HepG2 (cell line): ENCODE results near the gene KIF23. TPM values are rescaled to one million over a fixed set of nuclear protein-coding genes. Genes with fewer than 3 reads are reported as not detected.

ENCODE experiments used
- ADNP ChIP-seq: sonication (generic); formaldehyde crosslinking; IDR thresholded peaks from 2 replicates; pipeline ENCODE4 v1.4.0; 2020; ENCODE audit warnings: missing genetic modification reagents
- DMAP1 ChIP-seq: IDR thresholded peaks from 2 replicates; pipeline ENCODE4 v1.6.1; 2016
- DR1 ChIP-seq: sonication (generic); formaldehyde crosslinking; IDR thresholded peaks from 2 replicates; pipeline ENCODE4 v1.8.0; 2021; ENCODE audit warnings: mild to moderate bottlenecking, missing genetic modification reagents, inconsistent platforms
- ERF ChIP-seq: IDR thresholded peaks from 2 replicates; pipeline ENCODE4 v1.6.1; 2018; ENCODE audit warnings: missing biosample characterization, missing genetic modification reagents
- GZF1 ChIP-seq: sonication (generic); formaldehyde crosslinking; IDR thresholded peaks from 2 replicates; pipeline ENCODE4 v1.5.1; 2020; ENCODE audit warnings: mild to moderate bottlenecking, missing genetic modification reagents
- HNRNPK ChIP-seq: fragments of 200-400 bp; formaldehyde crosslinking; IDR thresholded peaks from 2 replicates; pipeline ENCODE4 v1.6.1; 2018; ENCODE audit warnings: low read length, low read depth, moderate library complexity, mild to moderate bottlenecking; ENCODE audit not compliant: poor library complexity, severe bottlenecking
- KLF11 ChIP-seq: IDR thresholded peaks from 2 replicates; pipeline ENCODE4 v1.6.1; 2016; ENCODE audit warnings: missing compliant biosample characterization
- MTA1 ChIP-seq: sonication (generic); formaldehyde crosslinking; IDR thresholded peaks from 2 replicates; pipeline ENCODE4 v1.4.0; 2020; ENCODE audit warnings: missing genetic modification reagents, mild to moderate bottlenecking, borderline replicate concordance
- YEATS2 ChIP-seq: sonication (generic); formaldehyde crosslinking; IDR thresholded peaks from 2 replicates; pipeline ENCODE4 v1.4.0; 2020; ENCODE audit warnings: missing genetic modification reagents, borderline replicate concordance
- ZKSCAN5 ChIP-seq: sonication (generic); formaldehyde crosslinking; IDR thresholded peaks from 2 replicates; pipeline ENCODE4 v1.5.1; 2020; ENCODE audit warnings: mild to moderate bottlenecking, missing genetic modification reagents
- ZNF230 ChIP-seq: sonication (generic); formaldehyde crosslinking; IDR thresholded peaks from 2 replicates; pipeline ENCODE4 v1.4.0; 2020; ENCODE audit warnings: mild to moderate bottlenecking, missing genetic modification reagents
- ZNF382 ChIP-seq: sonication (generic); formaldehyde crosslinking; IDR thresholded peaks from 2 replicates; pipeline ENCODE4 v1.5.0; 2020; ENCODE audit warnings: missing genetic modification reagents, mild to moderate bottlenecking, borderline replicate concordance
- ZNF574 ChIP-seq: sonication (generic); formaldehyde crosslinking; IDR thresholded peaks from 2 replicates; pipeline ENCODE4 v1.4.0; 2020; ENCODE audit warnings: missing genetic modification reagents
- ZNF816 ChIP-seq: sonication (generic); formaldehyde crosslinking; IDR thresholded peaks from 2 replicates; pipeline ENCODE4 v1.8.0; 2022; ENCODE audit warnings: missing genetic modification reagents, mild to moderate bottlenecking, borderline replicate concordance
- polyA plus RNA-seq, 8 experiments: library from polyadenylated mRNA; depleted of rRNA in 3 of 8; stranded (reverse) in 7 of 8; unstranded in 1 of 8; fragments of >200 nt; fragmentation: Illumina TruSeq in 4 of 8; extraction: Trizol in 4 of 8; gene quantifications; 2 replicates each; pipeline versions ENCODE4 v1.2.1 to v1.2.3, GENCODE V29; 2011 to 2016; ENCODE audit warnings: low read depth in 4 of 8, missing spikeins in 1 of 8, mixed read lengths in 1 of 8; ENCODE audit not compliant: insufficient read depth in 1 of 8
- total RNA-seq, 5 experiments: library from RNA; depleted of rRNA; stranded (reverse); fragments of >200 nt; fragmentation: Illumina TruSeq; extraction: Trizol; gene quantifications; 2 replicates each; pipeline ENCODE4 v1.2.3, GENCODE V29; 2016; ENCODE audit warnings: low read depth in 1 of 5
- TF ChIP-seq, protein P1 (sequence below): sonication (generic); formaldehyde crosslinking; IDR thresholded peaks from one replicate; pipeline ENCODE4 v1.5.1; 2020; ENCODE audit warnings: mild to moderate bottlenecking, missing genetic modification reagents; ENCODE audit errors: not compliant biosample characterization

Gene KIF23
- total and polyA plus RNA-seq, 2 of the 13 experiments (the other 11 are each of a cell fraction or from before 2014, with no cell fraction given), result 11.3 to 38.1 TPM

DNA sequence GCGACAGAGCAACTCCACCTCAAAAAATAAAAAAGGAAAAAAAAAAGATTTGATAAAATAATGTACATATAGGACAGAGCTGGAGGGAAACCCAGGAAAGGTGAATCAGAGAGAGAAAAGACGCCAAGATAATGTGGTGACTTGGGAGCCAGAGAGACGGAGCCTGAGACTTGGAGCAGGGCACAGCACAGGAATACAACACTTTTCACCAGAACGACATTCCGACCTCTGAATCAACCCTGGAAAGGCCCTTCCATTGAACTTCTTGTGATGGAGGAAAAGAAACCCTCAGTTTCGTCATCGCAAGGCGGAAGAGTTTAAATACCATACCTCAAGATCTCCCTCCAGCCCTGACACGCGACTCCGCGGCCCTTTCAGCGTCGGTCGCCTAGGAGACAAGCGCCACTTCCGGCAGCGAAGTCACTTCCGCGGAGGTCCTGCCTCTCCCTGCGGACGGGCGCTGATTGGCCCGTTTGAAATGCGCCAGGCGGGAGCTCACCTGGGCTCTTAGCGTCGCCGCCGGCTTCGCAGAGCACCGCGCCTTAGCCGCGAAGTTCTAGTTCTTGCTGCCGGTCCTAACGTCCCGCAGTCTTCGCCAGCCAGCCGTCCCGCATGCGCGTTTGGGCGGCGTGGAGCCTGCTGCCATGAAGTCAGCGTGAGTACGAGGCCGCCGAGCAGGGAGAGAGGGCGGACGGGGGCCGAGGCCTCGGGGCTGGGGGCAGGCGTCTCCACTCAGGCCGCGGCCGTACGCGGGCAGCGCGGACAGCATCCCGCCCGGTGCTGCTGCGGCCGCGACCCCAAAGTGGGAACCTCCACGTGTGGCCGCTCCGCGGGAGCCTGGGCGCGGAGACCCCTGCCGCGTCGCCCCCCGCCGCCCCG lies at the start of gene KIF23 (continued):
- TF ChIP-seq ZNF574, result peak; percentile 86
- TF ChIP-seq ADNP (CRISPR knock-in tag), result no peak
- no peak; the same call in 1 of the 2 replicates for TF ChIP-seq ZNF230 (CRISPR knock-in tag)
- TF ChIP-seq DR1 (CRISPR knock-in tag), result peak; percentile 42; the same call in 1 of the 2 replicates
- TF ChIP-seq ZNF816 (CRISPR knock-in tag), result peak; percentile 58; the same call in 1 of the 2 replicates
- TF ChIP-seq KLF11 (CRISPR knock-in tag), result no peak
- TF ChIP-seq, protein P1, sequence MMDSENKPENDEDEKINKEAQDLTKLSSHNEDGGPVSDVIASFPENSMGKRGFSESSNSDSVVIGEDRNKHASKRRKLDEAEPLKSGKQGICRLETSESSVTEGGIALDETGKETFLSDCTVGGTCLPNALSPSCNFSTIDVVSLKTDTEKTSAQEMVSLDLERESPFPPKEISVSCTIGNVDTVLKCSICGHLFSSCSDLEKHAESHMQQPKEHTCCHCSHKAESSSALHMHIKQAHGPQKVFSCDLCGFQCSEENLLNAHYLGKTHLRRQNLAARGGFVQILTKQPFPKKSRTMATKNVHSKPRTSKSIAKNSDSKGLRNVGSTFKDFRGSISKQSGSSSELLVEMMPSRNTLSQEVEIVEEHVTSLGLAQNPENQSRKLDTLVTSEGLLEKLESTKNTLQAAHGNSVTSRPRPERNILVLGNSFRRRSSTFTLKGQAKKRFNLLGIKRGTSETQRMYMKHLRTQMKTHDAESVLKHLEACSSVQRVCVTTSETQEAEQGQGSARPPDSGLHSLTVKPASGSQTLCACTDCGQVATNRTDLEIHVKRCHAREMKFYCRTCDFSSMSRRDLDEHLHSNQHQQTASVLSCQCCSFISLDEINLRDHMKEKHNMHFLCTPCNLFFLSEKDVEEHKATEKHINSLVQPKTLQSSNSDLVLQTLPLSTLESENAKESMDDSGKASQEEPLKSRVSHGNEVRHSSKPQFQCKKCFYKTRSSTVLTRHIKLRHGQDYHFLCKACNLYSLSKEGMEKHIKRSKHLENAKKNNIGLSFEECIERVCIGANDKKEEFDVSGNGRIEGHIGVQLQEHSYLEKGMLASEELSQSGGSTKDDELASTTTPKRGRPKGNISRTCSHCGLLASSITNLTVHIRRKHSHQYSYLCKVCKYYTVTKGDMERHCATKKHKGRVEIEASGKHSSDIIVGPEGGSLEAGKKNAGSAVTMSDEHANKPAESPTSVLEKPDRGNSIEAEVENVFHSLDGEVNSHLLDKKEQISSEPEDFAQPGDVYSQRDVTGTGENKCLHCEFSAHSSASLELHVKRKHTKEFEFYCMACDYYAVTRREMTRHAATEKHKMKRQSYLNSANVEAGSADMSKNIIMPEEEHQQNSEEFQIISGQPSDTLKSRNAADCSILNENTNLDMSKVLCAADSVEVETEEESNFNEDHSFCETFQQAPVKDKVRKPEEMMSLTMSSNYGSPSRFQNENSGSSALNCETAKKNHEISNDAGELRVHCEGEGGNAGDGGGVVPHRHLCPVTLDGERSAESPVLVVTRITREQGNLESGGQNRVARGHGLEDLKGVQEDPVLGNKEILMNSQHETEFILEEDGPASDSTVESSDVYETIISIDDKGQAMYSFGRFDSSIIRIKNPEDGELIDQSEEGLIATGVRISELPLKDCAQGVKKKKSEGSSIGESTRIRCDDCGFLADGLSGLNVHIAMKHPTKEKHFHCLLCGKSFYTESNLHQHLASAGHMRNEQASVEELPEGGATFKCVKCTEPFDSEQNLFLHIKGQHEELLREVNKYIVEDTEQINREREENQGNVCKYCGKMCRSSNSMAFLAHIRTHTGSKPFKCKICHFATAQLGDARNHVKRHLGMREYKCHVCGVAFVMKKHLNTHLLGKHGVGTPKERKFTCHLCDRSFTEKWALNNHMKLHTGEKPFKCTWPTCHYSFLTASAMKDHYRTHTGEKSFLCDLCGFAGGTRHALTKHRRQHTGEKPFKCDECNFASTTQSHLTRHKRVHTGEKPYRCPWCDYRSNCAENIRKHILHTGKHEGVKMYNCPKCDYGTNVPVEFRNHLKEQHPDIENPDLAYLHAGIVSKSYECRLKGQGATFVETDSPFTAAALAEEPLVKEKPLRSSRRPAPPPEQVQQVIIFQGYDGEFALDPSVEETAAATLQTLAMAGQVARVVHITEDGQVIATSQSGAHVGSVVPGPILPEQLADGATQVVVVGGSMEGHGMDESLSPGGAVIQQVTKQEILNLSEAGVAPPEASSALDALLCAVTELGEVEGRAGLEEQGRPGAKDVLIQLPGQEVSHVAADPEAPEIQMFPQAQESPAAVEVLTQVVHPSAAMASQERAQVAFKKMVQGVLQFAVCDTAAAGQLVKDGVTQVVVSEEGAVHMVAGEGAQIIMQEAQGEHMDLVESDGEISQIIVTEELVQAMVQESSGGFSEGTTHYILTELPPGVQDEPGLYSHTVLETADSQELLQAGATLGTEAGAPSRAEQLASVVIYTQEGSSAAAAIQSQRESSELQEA (CRISPR knock-in tag), result no peak
- TF ChIP-seq GZF1, result no peak
- peak; percentile 42; the same call in 1 of the 2 replicates for TF ChIP-seq MTA1 (CRISPR knock-in tag)
- no peak for TF ChIP-seq YEATS2 (CRISPR knock-in tag)
- TF ChIP-seq HNRNPK, result no peak
- no peak for TF ChIP-seq ZNF382 (CRISPR knock-in tag)
- 0 out of 2 replicates have a peak, but pooled peaks have one; percentile 54 for TF ChIP-seq ERF (CRISPR knock-in tag)
- TF ChIP-seq DMAP1 (CRISPR knock-in tag), result peak; percentile 92
- no peak for TF ChIP-seq ZKSCAN5 (CRISPR knock-in tag)
